H1 (cell line): Measurements from ENCODE around the gene PDE9A. TPM values are rescaled to one million over a fixed set of nuclear protein-coding genes. Genes with fewer than 3 reads are reported as not detected.

Source experiments
- CTCF ChIA-PET: fragments of 300-600 bp; sonication (Branson Sonifier 250); formaldehyde crosslinking; loops from one replicate; lab custom pipeline; 2021; ENCODE audit not compliant: partially characterized antibody; lab: Charles Lee
- POLR2A ChIA-PET: fragments of 300-600 bp; sonication (Branson Sonifier 250); formaldehyde crosslinking; loops from one replicate; lab custom pipeline; 2021; ENCODE audit warnings: inconsistent platforms; ENCODE audit not compliant: partially characterized antibody; lab: Charles Lee
- DNase-seq, 2 experiments: peaks; one replicate each; pipeline versions ENCODE4 v3.0.0 to v3.0.0-alpha.2; 2010 to 2022; ENCODE audit warnings: low spot score in 2 of 2, low read depth in 1 of 2, mixed read lengths in 1 of 2
- FAIRE-seq: peaks from 2 replicates; lab custom pipeline; 2011; peaks lifted over from hg19 to GRCh38; lab: Jason Lieb, UNC
- H2AFZ ChIP-seq: 2 replicates; pipeline ENCODE4 v1.8.1; 2012; ENCODE audit warnings: low read length, inconsistent platforms
- H2AK5ac ChIP-seq: 2 replicates; pipeline ENCODE4 v1.6.1; 2013; ENCODE audit warnings: low read depth, low read length
- H2BK120ac ChIP-seq: replicated peaks from 2 replicates; pipeline ENCODE3; 2013; ENCODE audit warnings: low read depth, low read length, inconsistent platforms
- H2BK12ac ChIP-seq: 2 replicates; pipeline ENCODE4 v1.6.1; 2013; ENCODE audit warnings: low read depth, low read length
- H2BK15ac ChIP-seq: 2 replicates; pipeline ENCODE4 v1.6.1; 2013; ENCODE audit warnings: low read length
- H2BK20ac ChIP-seq: 2 replicates; pipeline ENCODE4 v1.6.1; 2013; ENCODE audit warnings: low read length
- H2BK5ac ChIP-seq: 2 replicates; pipeline ENCODE4 v1.6.1; 2013; ENCODE audit warnings: low read depth, low read length
- H3K14ac ChIP-seq: 2 replicates; pipeline ENCODE4 v1.6.1; 2013; ENCODE audit warnings: inconsistent platforms; ENCODE audit not compliant: insufficient read length
- H3K18ac ChIP-seq: 2 replicates; pipeline ENCODE4 v1.6.1; 2013; ENCODE audit warnings: low read length; ENCODE audit errors: extremely low read depth
- H3K23ac ChIP-seq: 2 replicates; pipeline ENCODE4 v1.6.1; 2013; ENCODE audit warnings: inconsistent platforms; ENCODE audit not compliant: insufficient read length
- H3K23me2 ChIP-seq: 2 replicates; pipeline ENCODE4 v1.6.1; 2013; ENCODE audit warnings: low read depth, low read length
- H3K27ac ChIP-seq: 2 replicates; pipeline ENCODE4 v1.6.1; 2011; ENCODE audit warnings: low read depth, low read length, inconsistent platforms
- H3K27me3 ChIP-seq, 4 experiments: replicated peaks in 1 of 4; 1 replicate in 1 of 4; 2 replicates in 3 of 4; pipeline versions ENCODE4 v1.6.1 to v1.8.1; 2011 to 2013; ENCODE audit warnings: low read length in 3 of 4, mild to moderate bottlenecking in 3 of 4, inconsistent platforms in 2 of 4, mixed read lengths in 2 of 4, moderate library complexity in 1 of 4; ENCODE audit not compliant: control insufficient read depth in 3 of 4, insufficient read depth in 3 of 4; ENCODE audit errors: extremely low read depth in 1 of 4
- H3K36me3 ChIP-seq, 4 experiments: 2 replicates each; pipeline versions ENCODE4 v1.6.1 to v1.8.1; 2011 to 2013; ENCODE audit warnings: mild to moderate bottlenecking in 4 of 4, low read length in 3 of 4, moderate library complexity in 2 of 4, control low read depth in 1 of 4, inconsistent platforms in 1 of 4; ENCODE audit not compliant: insufficient read depth in 4 of 4, control insufficient read depth in 2 of 4
- H3K4ac ChIP-seq: replicated peaks from 2 replicates; pipeline ENCODE3; 2013; ENCODE audit warnings: low read length, low read depth, mixed read lengths, inconsistent platforms; ENCODE audit not compliant: insufficient read length
- H3K4me1 ChIP-seq, 4 experiments: replicated peaks in 1 of 4; 1 replicate in 1 of 4; 2 replicates in 3 of 4; pipeline versions ENCODE4 v1.6.1 to v1.8.1; 2011 to 2013; ENCODE audit warnings: low read length in 3 of 4, inconsistent platforms in 2 of 4, mixed read lengths in 1 of 4; ENCODE audit not compliant: insufficient read depth in 4 of 4, control insufficient read depth in 3 of 4
- H3K4me2 ChIP-seq, 2 experiments: 2 replicates each; pipeline versions ENCODE4 v1.6.1 to v1.8.1; 2011 to 2013; ENCODE audit warnings: low read depth in 2 of 2, low read length in 2 of 2, control low read depth in 1 of 2, inconsistent platforms in 1 of 2, mild to moderate bottlenecking in 1 of 2; ENCODE audit not compliant: insufficient read depth in 1 of 2
- H3K4me3 ChIP-seq, 4 experiments: fragments of 200-600, 300-600 bp in 1 of 4; sonication (generic), shearing (Covaris generic), sonication (Bioruptor Twin) in 1 of 4; 2 replicates each; pipeline versions ENCODE4 v1.5.1 to v1.8.1; 2011 to 2016; ENCODE audit warnings: low read length in 4 of 4, low read depth in 3 of 4, control low read depth in 2 of 4, inconsistent platforms in 2 of 4, mild to moderate bottlenecking in 2 of 4, mixed read lengths in 1 of 4, moderate library complexity in 1 of 4; ENCODE audit not compliant: insufficient read depth in 2 of 4; ENCODE audit errors: extremely low read depth in 1 of 4
- H3K56ac ChIP-seq: replicated peaks from 2 replicates; pipeline ENCODE3; 2013; ENCODE audit warnings: low read depth, mild to moderate bottlenecking, mixed read lengths, low read length, inconsistent platforms; ENCODE audit not compliant: insufficient read length
- H3K79me1 ChIP-seq: 2 replicates; pipeline ENCODE4 v1.6.1; 2013; ENCODE audit warnings: low read depth, low read length, control low read depth
- H3K79me2 ChIP-seq, 2 experiments: 2 replicates each; pipeline versions ENCODE4 v1.6.1 to v1.8.1; 2012 to 2013; ENCODE audit warnings: low read length in 2 of 2, mild to moderate bottlenecking in 2 of 2, inconsistent platforms in 1 of 2; ENCODE audit not compliant: insufficient read depth in 2 of 2, control insufficient read depth in 1 of 2
- H3K9ac ChIP-seq, 4 experiments: replicated peaks in 1 of 4; 1 replicate in 1 of 4; 2 replicates in 3 of 4; pipeline versions ENCODE4 v1.6.1 to v1.8.1; 2011 to 2013; ENCODE audit warnings: low read depth in 3 of 4, low read length in 3 of 4, control low read depth in 2 of 4, mild to moderate bottlenecking in 2 of 4, moderate library complexity in 2 of 4, inconsistent platforms in 1 of 4; ENCODE audit errors: extremely low read depth in 1 of 4
- H3K9me3 ChIP-seq, 2 experiments: 2 replicates each; pipeline versions ENCODE4 v1.6.1 to v1.8.1; 2012 to 2013; ENCODE audit warnings: mild to moderate bottlenecking in 2 of 2, moderate library complexity in 2 of 2, control low read depth in 1 of 2, inconsistent platforms in 1 of 2, low read depth in 1 of 2, low read length in 1 of 2, mixed read lengths in 1 of 2; ENCODE audit not compliant: insufficient read depth in 2 of 2
- H4K20me1 ChIP-seq, 2 experiments: replicated peaks in 1 of 2; 2 replicates each; pipeline versions ENCODE3 to v1.8.1; 2011 to 2013; ENCODE audit warnings: inconsistent platforms in 2 of 2, low read length in 2 of 2, mild to moderate bottlenecking in 1 of 2; ENCODE audit not compliant: insufficient read depth in 2 of 2, control insufficient read depth in 1 of 2
- H4K5ac ChIP-seq: 2 replicates; pipeline ENCODE4 v1.6.1; 2013; ENCODE audit warnings: low read length, low read depth, mixed read lengths, inconsistent platforms; ENCODE audit not compliant: insufficient read length
- H4K8ac ChIP-seq: 2 replicates; pipeline ENCODE4 v1.8.0; 2013; ENCODE audit warnings: mild to moderate bottlenecking, moderate library complexity, low read length, inconsistent platforms; ENCODE audit not compliant: insufficient read depth; ENCODE audit errors: extremely low read depth
- H4K91ac ChIP-seq: replicated peaks from 2 replicates; pipeline ENCODE3; 2013; ENCODE audit warnings: low read length, mixed read lengths, inconsistent platforms; ENCODE audit not compliant: insufficient read length
- BACH1 ChIP-seq: IDR thresholded peaks from 2 replicates; pipeline ENCODE4 v1.6.1; 2012; ENCODE audit warnings: low read length, improper control_type of control experiment
- GABPA ChIP-seq: IDR thresholded peaks from 2 replicates; pipeline ENCODE4 v1.6.1; 2011; ENCODE audit warnings: mild to moderate bottlenecking, low read length, moderate library complexity, borderline replicate concordance; ENCODE audit not compliant: insufficient read depth
- POLR2AphosphoS5 ChIP-seq: IDR thresholded peaks from 2 replicates; pipeline ENCODE4 v1.6.1; 2011; ENCODE audit warnings: low read depth, low read length
- RXRA ChIP-seq: IDR thresholded peaks from 2 replicates; pipeline ENCODE4 v1.6.1; 2011; ENCODE audit warnings: low read depth, mild to moderate bottlenecking, low read length, moderate library complexity; ENCODE audit not compliant: insufficient read depth
- SIX5 ChIP-seq: IDR thresholded peaks from 2 replicates; pipeline ENCODE4 v1.6.1; 2011; ENCODE audit warnings: mild to moderate bottlenecking, low read depth, low read length
- TCF12 ChIP-seq: IDR thresholded peaks from 2 replicates; pipeline ENCODE4 v1.6.1; 2011; ENCODE audit warnings: low read depth, mild to moderate bottlenecking, low read length
- TEAD4 ChIP-seq: IDR thresholded peaks from 2 replicates; pipeline ENCODE4 v1.6.1; 2012; ENCODE audit warnings: low read depth, low read length, inconsistent platforms, mixed read lengths
- USF2 ChIP-seq: IDR thresholded peaks from 2 replicates; pipeline ENCODE4 v1.6.1; 2011; ENCODE audit warnings: low read length, improper control_type of control experiment
- WGBS, 2 experiments: shearing (Covaris generic) in 1 of 2; methylation state at CpG; one replicate each; pipeline versions ENCODE4 v1.1.6 to v1.1.7; 2013 to 2015; ENCODE audit warnings: low lambda C conversion rate in 2 of 2, mixed read lengths in 2 of 2, inconsistent platforms in 1 of 2, low coverage in 1 of 2, missing lambda C conversion rate in 1 of 2; ENCODE audit not compliant: insufficient replicate concordance in 2 of 2, insufficient coverage in 1 of 2, insufficient read length in 1 of 2; ENCODE audit errors: extremely low coverage in 1 of 2, missing lambda C conversion rate in 1 of 2; 5-methylcytosine and 5-hydroxymethylcytosine counted together
- polyA plus RNA-seq, 7 experiments: library from polyadenylated mRNA; depleted of rRNA in 3 of 7; stranded (reverse) in 5 of 7; unstranded in 2 of 7; fragments of >200 nt in 5 of 7; fragments of 200-250 nt in 2 of 7; gene quantifications; 1 replicate in 5 of 7; 2 replicates in 1 of 7; 4 replicates in 1 of 7; pipeline versions ENCODE4 v1.2.1 to v1.2.3, GENCODE V29; 2011 to 2013; ENCODE audit warnings: missing spikeins in 2 of 7, mixed read lengths in 2 of 7
- total RNA-seq: library from RNA; stranded (reverse); fragmentation: NEBNext Ultra II Directional; extraction: Animal tissue kit (Norgen Biotek cat#: 25700); gene quantifications from 2 replicates; pipeline ENCODE4 v1.2.1, GENCODE V29; 2021

Gene PDE9A
- total and polyA plus RNA-seq, 2 of the 8 experiments (the other 6 are each of a cell fraction or from before 2014, with no cell fraction given), result 39.2 to 45.9 TPM

DNA sequence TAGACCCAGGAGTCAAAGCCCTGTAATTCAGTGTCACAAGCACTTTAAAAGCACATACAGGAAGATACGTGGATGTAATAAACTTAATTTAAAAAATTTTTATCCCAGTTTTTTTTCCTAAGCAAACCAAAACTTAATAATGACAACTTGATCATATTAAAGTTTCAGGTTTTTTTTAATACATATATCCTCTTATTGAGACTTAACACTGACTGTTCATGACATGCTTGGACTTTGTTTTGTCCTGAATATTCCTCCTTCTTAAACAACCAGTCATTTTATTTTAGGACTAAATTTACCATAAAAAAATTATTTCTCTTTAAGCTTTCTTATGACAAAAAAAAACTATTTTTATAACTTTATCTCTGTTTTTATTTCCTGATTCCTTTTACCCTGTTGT lies 161.8 kb downstream of the PDE9A start:
- H2AFZ ChIP-seq, result no peak overlapping the region
- H3K27ac ChIP-seq, result no peak overlapping the region
- H3K4me1 ChIP-seq, result no peaks in the 10 kb centered on the region
- H3K4ac ChIP-seq, result no peak overlapping the region
- no peaks in the 10 kb centered on the region; the same call in 1 of the 2 replicates for H3K23me2 ChIP-seq
- H3K36me3 ChIP-seq, result no peaks in the 10 kb centered on the region
- no peaks in the 10 kb centered on the region for H3K27me3 ChIP-seq
- H2BK12ac ChIP-seq, result no peak overlapping the region
- POLR2A ChIA-PET, result interaction anchor here (0.8 kb wide), 1 partner anchor 99 kb away, joined by 3 read pairs; no protein-coding TSS in a partner anchor
- H3K56ac ChIP-seq, result no peak overlapping the region
- no peak overlapping the region for H4K8ac ChIP-seq
- no peak overlapping the region for H2BK20ac ChIP-seq
- DNase-seq (no peak), FAIRE-seq (no peak)
- H3K9me3 ChIP-seq, result peaks cover 17 to 28% of the 10 kb centered on the region in 2 experiments
- no peak overlapping the region for H2BK5ac ChIP-seq
- 81% methylated on average over 1 of the region's 1 CpG; no CpG with 5 or more reads in 1 of the 2 experiments for WGBS, 2 experiments
- H2BK120ac ChIP-seq, result no peak overlapping the region
- H3K14ac ChIP-seq, result no peak overlapping the region
- no peak overlapping the region for H3K9ac ChIP-seq
- H4K20me1 ChIP-seq, result no peaks in the 10 kb centered on the region
- CTCF ChIA-PET, result no interaction called here
- no peak overlapping the region for H4K91ac ChIP-seq
- no peak overlapping the region for H3K18ac ChIP-seq
- H4K5ac ChIP-seq, result no peak overlapping the region
- no peak overlapping the region for H3K4me2 ChIP-seq
- H2AK5ac ChIP-seq, result no peak overlapping the region
- H3K79me1 ChIP-seq, result no peaks in the 10 kb centered on the region
- no peak overlapping the region for H3K23ac ChIP-seq
- no peak overlapping the region for H2BK15ac ChIP-seq
- no peak overlapping the region for H3K4me3 ChIP-seq
- H3K79me2 ChIP-seq, result no peaks in the 10 kb centered on the region
- TF ChIP-seq BACH1 (no peak), GABPA (no peak), TCF12 (no peak), TEAD4 (no peak), USF2 (no peak), POLR2AphosphoS5 (no peak), SIX5 (no peak), RXRA (no peak)
